ENCODE data around the gene GPBAR1.
"Not testable (repeated sequence)": the region's sequence is repeated elsewhere in the genome, so short reads cannot be mapped to it uniquely, and the experiment has no call there.

GPBAR1 gene

GRCh38 chr2:218305383-218305782 lies 44.6 kb downstream of the GPBAR1 start:
- Histone ChIP-seq H3K9ac (ENCODE audit: low read length in 5 of 5) (no peak overlapping the region), H3K4me1 (ENCODE audit: control insufficient read depth in 5 of 5, insufficient read depth in 5 of 5, low read length in 5 of 5) (peaks cover 0 to 4% (median 0%) of the 10 kb centered on the region in 5 donors), H3K9me3 (ENCODE audit: control insufficient read depth in 5 of 5, low read length in 5 of 5) (no peaks in the 10 kb centered on the region), H3K27ac (ENCODE audit: low read depth, low read length) (no peak overlapping the region), H3K36me3 (ENCODE audit: control insufficient read depth in 5 of 5, insufficient read depth in 5 of 5, low read length in 5 of 5) (no peaks in the 10 kb centered on the region), H3K4me3 (ENCODE audit: low read depth in 1 of 5, low read length in 5 of 5) (no peak overlapping the region), H3K27me3 (ENCODE audit: control insufficient read depth in 5 of 5, insufficient read depth in 4 of 5, low read length in 5 of 5) (no peaks in the 10 kb centered on the region)

- H3K4me1 ChIP-seq (ENCODE audit: control insufficient read depth in 5 of 5, insufficient read depth in 5 of 5, low read length in 5 of 5) = peaks cover 0 to 4% (median 0%) of the 10 kb centered on the region in 5 donors
- H3K27me3 ChIP-seq (ENCODE audit: control insufficient read depth in 5 of 5, insufficient read depth in 4 of 5, low read length in 5 of 5) = no peaks in the 10 kb centered on the region
- H3K9ac ChIP-seq (ENCODE audit: low read length in 5 of 5) = no peak overlapping the region
- H3K27ac ChIP-seq (ENCODE audit: low read depth, low read length) = no peak overlapping the region
- H3K36me3 ChIP-seq (ENCODE audit: control insufficient read depth in 5 of 5, insufficient read depth in 5 of 5, low read length in 5 of 5) = no peaks in the 10 kb centered on the region
- H3K4me3 ChIP-seq (ENCODE audit: low read depth in 1 of 5, low read length in 5 of 5) = no peak overlapping the region
- no peaks in the 10 kb centered on the region for H3K9me3 ChIP-seq (ENCODE audit: control insufficient read depth in 5 of 5, low read length in 5 of 5)
Measured at GRCh38 chr2:218306184-218306920, 45.5 kb downstream of the GPBAR1 start.

- Histone ChIP-seq H3K9ac (ENCODE audit: low read length in 5 of 5) (no peak overlapping the region), H3K4me1 (ENCODE audit: control insufficient read depth in 5 of 5, insufficient read depth in 5 of 5, low read length in 5 of 5) (peaks cover 0 to 4% (median 0%) of the 10 kb centered on the region in 5 donors), H3K36me3 (ENCODE audit: control insufficient read depth in 5 of 5, insufficient read depth in 5 of 5, low read length in 5 of 5) (no peaks in the 10 kb centered on the region), H3K27me3 (ENCODE audit: control insufficient read depth in 5 of 5, insufficient read depth in 4 of 5, low read length in 5 of 5) (no peaks in the 10 kb centered on the region), H3K9me3 (ENCODE audit: control insufficient read depth in 5 of 5, low read length in 5 of 5) (no peaks in the 10 kb centered on the region), H3K27ac (ENCODE audit: low read depth, low read length) (no peak overlapping the region), H3K4me3 (ENCODE audit: low read depth in 1 of 5, low read length in 5 of 5) (no peak overlapping the region)
Measured at GRCh38 chr2:218307415-218308090, 46.7 kb downstream of the GPBAR1 start.

GRCh38 chr2:218310853-218311540 lies 50.2 kb downstream of the GPBAR1 start:
- Histone ChIP-seq H3K9me3 (ENCODE audit: control insufficient read depth in 5 of 5, low read length in 5 of 5) (no peaks in the 10 kb centered on the region), H3K27ac (ENCODE audit: low read depth, low read length) (no peak overlapping the region), H3K27me3 (ENCODE audit: control insufficient read depth in 5 of 5, insufficient read depth in 4 of 5, low read length in 5 of 5) (no peaks in the 10 kb centered on the region), H3K4me1 (ENCODE audit: control insufficient read depth in 5 of 5, insufficient read depth in 5 of 5, low read length in 5 of 5) (peaks cover 0 to 4% (median 0%) of the 10 kb centered on the region in 5 donors), H3K9ac (ENCODE audit: low read length in 5 of 5) (no peak overlapping the region), H3K4me3 (ENCODE audit: low read depth in 1 of 5, low read length in 5 of 5) (no peak overlapping the region), H3K36me3 (ENCODE audit: control insufficient read depth in 5 of 5, insufficient read depth in 5 of 5, low read length in 5 of 5) (no peaks in the 10 kb centered on the region)

- H3K4me1 ChIP-seq (ENCODE audit: control insufficient read depth in 5 of 5, insufficient read depth in 5 of 5, low read length in 5 of 5); H3K27me3 ChIP-seq (ENCODE audit: control insufficient read depth in 5 of 5, insufficient read depth in 4 of 5, low read length in 5 of 5); H3K36me3 ChIP-seq (ENCODE audit: control insufficient read depth in 5 of 5, insufficient read depth in 5 of 5, low read length in 5 of 5); H3K27ac ChIP-seq (ENCODE audit: low read depth, low read length); H3K4me3 ChIP-seq (ENCODE audit: low read depth in 1 of 5, low read length in 5 of 5); H3K9me3 ChIP-seq (ENCODE audit: control insufficient read depth in 5 of 5, low read length in 5 of 5); H3K9ac ChIP-seq (ENCODE audit: low read length in 5 of 5): not testable (repeated sequence)
Measured at GRCh38 chr2:218311541-218312266, 50.9 kb downstream of the GPBAR1 start.

GRCh38 chr2:218312267-218312756 lies 51.5 kb downstream of the GPBAR1 start:
- no peak overlapping the region for H3K9ac ChIP-seq (ENCODE audit: low read length in 5 of 5)
- peaks cover 0 to 4% (median 0%) of the 10 kb centered on the region in 5 donors for H3K4me1 ChIP-seq (ENCODE audit: control insufficient read depth in 5 of 5, insufficient read depth in 5 of 5, low read length in 5 of 5)
- H3K4me3 ChIP-seq (ENCODE audit: low read depth in 1 of 5, low read length in 5 of 5) = no peak overlapping the region
- H3K9me3 ChIP-seq (ENCODE audit: control insufficient read depth in 5 of 5, low read length in 5 of 5) = no peaks in the 10 kb centered on the region
- no peaks in the 10 kb centered on the region for H3K27me3 ChIP-seq (ENCODE audit: control insufficient read depth in 5 of 5, insufficient read depth in 4 of 5, low read length in 5 of 5)
- H3K27ac ChIP-seq (ENCODE audit: low read depth, low read length) = no peak overlapping the region
- H3K36me3 ChIP-seq (ENCODE audit: control insufficient read depth in 5 of 5, insufficient read depth in 5 of 5, low read length in 5 of 5) = no peaks in the 10 kb centered on the region

GRCh38 chr2:218313356-218313755 lies 52.5 kb downstream of the GPBAR1 start:
- no peak overlapping the region for H3K9ac ChIP-seq (ENCODE audit: low read length in 5 of 5)
- no peak overlapping the region for H3K27ac ChIP-seq (ENCODE audit: low read depth, low read length)
- H3K4me1 ChIP-seq (ENCODE audit: control insufficient read depth in 5 of 5, insufficient read depth in 5 of 5, low read length in 5 of 5) = peaks cover 0 to 4% (median 0%) of the 10 kb centered on the region in 5 donors
- no peak overlapping the region for H3K4me3 ChIP-seq (ENCODE audit: low read depth in 1 of 5, low read length in 5 of 5)
- H3K9me3 ChIP-seq (ENCODE audit: control insufficient read depth in 5 of 5, low read length in 5 of 5) = no peaks in the 10 kb centered on the region
- no peaks in the 10 kb centered on the region for H3K36me3 ChIP-seq (ENCODE audit: control insufficient read depth in 5 of 5, insufficient read depth in 5 of 5, low read length in 5 of 5)
- H3K27me3 ChIP-seq (ENCODE audit: control insufficient read depth in 5 of 5, insufficient read depth in 4 of 5, low read length in 5 of 5) = no peaks in the 10 kb centered on the region
